ENCODE data around the gene POLR3B. TPM values are rescaled to one million over a fixed set of nuclear protein-coding genes. Genes with fewer than 3 reads are reported as not detected.

POLR3B gene
- total and polyA plus RNA-seq, 2 of the 8 experiments (the other 6 are each of a cell fraction or from before 2014, with no cell fraction given), result 5.0 to 13.2 TPM

- Histone ChIP-seq H4K91ac (replicated peaks; ENCODE audit: insufficient read length, low read length) (no peak overlapping the region), H3K4me2 (ENCODE audit: insufficient read depth in 1 of 2, low read depth in 2 of 2, low read length in 2 of 2) (no peak overlapping the region), H2BK120ac (replicated peaks; ENCODE audit: low read depth, low read length) (no peak overlapping the region), H3K4ac (replicated peaks; ENCODE audit: insufficient read length, low read depth, low read length) (no peak overlapping the region), H3K4me3 (ENCODE audit: extremely low read depth in 1 of 4, insufficient read depth in 2 of 4, low read depth in 3 of 4, low read length in 4 of 4) (no peak overlapping the region), H3K79me2 (ENCODE audit: control insufficient read depth in 1 of 2, insufficient read depth in 2 of 2, low read length in 2 of 2) (no peaks in the 10 kb centered on the region), H3K27ac (ENCODE audit: low read depth, low read length) (no peak overlapping the region), H4K5ac (ENCODE audit: insufficient read length, low read depth, low read length) (no peak overlapping the region), H2BK12ac (ENCODE audit: low read depth, low read length) (no peak overlapping the region), H3K23me2 (ENCODE audit: low read depth, low read length) (no peaks in the 10 kb centered on the region), H3K18ac (ENCODE audit: extremely low read depth, low read length) (no peak overlapping the region), H2BK20ac (ENCODE audit: low read length) (no peak overlapping the region), H3K56ac (replicated peaks; ENCODE audit: insufficient read length, low read depth, low read length) (no peak overlapping the region), H3K36me3 (ENCODE audit: control insufficient read depth in 2 of 4, insufficient read depth in 4 of 4, low read length in 3 of 4) (peaks cover 0 to 5% (median 0%) of the 10 kb centered on the region in 4 experiments; a peak in 2 of 8 replicates), H3K23ac (ENCODE audit: insufficient read length) (no peak overlapping the region), H2BK5ac (ENCODE audit: low read depth, low read length) (no peak overlapping the region), H2AK5ac (ENCODE audit: low read depth, low read length) (no peak overlapping the region), H3K9ac (replicated peaks in 1 of 4; ENCODE audit: extremely low read depth in 1 of 4, low read depth in 3 of 4, low read length in 3 of 4) (no peak overlapping the region), H3K14ac (ENCODE audit: insufficient read length) (no peak overlapping the region), H3K4me1 (replicated peaks in 1 of 4; ENCODE audit: control insufficient read depth in 3 of 4, insufficient read depth in 4 of 4, low read length in 3 of 4) (no peaks in the 10 kb centered on the region), H3K27me3 (replicated peaks in 1 of 4; ENCODE audit: control insufficient read depth in 3 of 4, extremely low read depth in 1 of 4, insufficient read depth in 3 of 4, low read length in 3 of 4) (no peaks in the 10 kb centered on the region), H3K79me1 (ENCODE audit: low read depth, low read length) (no peaks in the 10 kb centered on the region), H3K9me3 (ENCODE audit: insufficient read depth in 2 of 2, low read depth in 1 of 2, low read length in 1 of 2) (no peaks in the 10 kb centered on the region), H2AFZ (ENCODE audit: low read length) (no peak overlapping the region), H2BK15ac (ENCODE audit: low read length) (no peak overlapping the region), H4K8ac (ENCODE audit: extremely low read depth, insufficient read depth, low read length) (no peak overlapping the region), H4K20me1 (replicated peaks in 1 of 2; ENCODE audit: control insufficient read depth in 1 of 2, insufficient read depth in 2 of 2, low read length in 2 of 2) (peaks cover 0 to 2% of the 10 kb centered on the region in 2 experiments)
- CTCF ChIA-PET (ENCODE audit: partially characterized antibody), result interaction anchor here (1.2 to 1.4 kb wide), 3 partner anchors 13 to 166 kb away, joined by 3 to 7 read pairs (median 3); no protein-coding TSS in a partner anchor
- FAIRE-seq, result no peak
- DNase-seq (ENCODE audit: low read depth in 1 of 2, low spot score in 2 of 2), result no peak
- WGBS, 2 experiments (ENCODE audit: extremely low coverage in 1 of 2, insufficient coverage in 1 of 2, insufficient read length in 1 of 2, insufficient replicate concordance in 2 of 2, low coverage in 1 of 2, low lambda C conversion rate in 2 of 2, missing lambda C conversion rate in 1 of 2), result 89% methylated on average over 1 of the region's 1 CpG; no CpG with 5 or more reads in 1 of the 2 experiments
- POLR2A ChIA-PET (ENCODE audit: partially characterized antibody), result no interaction called here
- TF ChIP-seq PHF8 (conservative IDR thresholded peaks at IDR 0.05; ENCODE audit: low read depth, low read length), result no peak
- TF ChIP-seq HDAC6 (IDR thresholded peaks at IDR 0.05; ENCODE audit: low read depth, low read length), result no peak
Observed at GRCh38 chr12:106459534-106459933, 102.0 kb downstream of the POLR3B start.

All from H1 (cell line).